Stimulated activated CD8-positive, alpha-beta memory T cell treated with anti-CD3 and anti-CD28 coated beads, Interleukin-12 subunit alpha, Interleukin-12 subunit beta, amount 100 ng/mL, for 4 hours (primary cell): ENCODE results near the gene GCHFR.

Source experiments
- DNase-seq: peaks from one replicate; pipeline ENCODE4 v3.0.0-alpha.2; 2020; ENCODE audit warnings: low read depth

GCHFR gene

DNA sequence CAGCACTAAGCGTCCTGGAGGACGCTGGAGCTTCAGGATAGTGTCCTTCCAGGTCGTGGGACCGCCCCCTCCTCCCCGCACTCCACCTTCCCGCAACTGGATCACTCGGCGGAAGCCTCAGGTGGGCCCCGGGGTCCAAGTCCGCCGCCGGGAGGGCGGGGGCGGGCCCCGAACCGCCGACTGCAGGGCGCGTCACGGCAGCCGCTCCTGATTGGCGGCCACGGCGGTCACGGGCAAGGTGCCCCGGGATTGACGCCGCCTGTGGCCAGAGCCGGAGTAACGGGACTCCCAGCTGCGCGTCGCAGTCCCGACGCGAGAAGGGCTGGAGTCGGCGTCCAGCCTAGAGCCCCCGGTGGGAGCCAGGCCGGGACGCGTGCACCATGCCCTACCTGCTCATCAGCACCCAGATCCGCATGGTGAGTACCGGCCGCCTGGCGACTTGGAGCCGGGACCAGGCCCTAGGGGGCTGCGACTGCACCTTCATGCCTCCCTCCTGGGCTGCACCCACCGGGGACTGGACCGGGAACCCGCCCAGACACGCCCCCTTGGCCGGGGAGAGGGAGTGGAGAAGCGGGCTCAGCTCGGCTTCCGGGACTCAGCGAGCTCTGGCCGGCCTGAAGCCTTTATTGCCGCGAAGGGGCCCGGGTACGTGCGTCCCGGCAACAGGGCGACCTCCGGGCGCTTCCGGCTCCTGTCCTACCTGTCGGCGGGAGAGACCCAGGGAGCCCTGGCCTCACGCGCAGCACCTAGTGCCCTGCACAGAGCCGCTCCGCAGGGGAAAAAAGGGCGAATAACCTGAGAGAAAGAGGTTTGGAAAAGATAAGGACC is at the start of gene GCHFR:
TSS of gene GCHFR (plus strand) at position 268 of the 828 bp plus-strand sequence. CDS start at position 381, 113 bp downstream.
- DNase-seq: peak; percentile 54

DNA sequence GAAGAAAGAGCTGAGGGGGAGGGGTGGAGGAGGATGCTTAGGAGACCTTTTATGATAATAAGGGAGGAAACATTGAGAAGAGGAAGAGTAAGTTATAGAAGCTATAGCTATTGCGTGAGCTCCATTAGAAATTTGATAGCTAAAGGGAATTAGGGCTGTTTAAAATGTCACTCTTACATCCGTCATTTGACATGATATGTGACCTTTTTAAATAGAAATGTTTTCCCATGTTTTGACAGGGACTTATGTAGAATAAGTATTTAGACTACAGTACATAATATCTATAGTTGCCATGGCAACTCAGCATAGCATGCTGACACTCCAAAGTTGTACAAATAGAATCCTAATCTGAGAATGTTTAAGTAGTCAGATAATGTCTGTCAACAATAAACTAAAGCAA is 49.7 kb upstream of the GCHFR start:
- no peak for DNase-seq

DNA sequence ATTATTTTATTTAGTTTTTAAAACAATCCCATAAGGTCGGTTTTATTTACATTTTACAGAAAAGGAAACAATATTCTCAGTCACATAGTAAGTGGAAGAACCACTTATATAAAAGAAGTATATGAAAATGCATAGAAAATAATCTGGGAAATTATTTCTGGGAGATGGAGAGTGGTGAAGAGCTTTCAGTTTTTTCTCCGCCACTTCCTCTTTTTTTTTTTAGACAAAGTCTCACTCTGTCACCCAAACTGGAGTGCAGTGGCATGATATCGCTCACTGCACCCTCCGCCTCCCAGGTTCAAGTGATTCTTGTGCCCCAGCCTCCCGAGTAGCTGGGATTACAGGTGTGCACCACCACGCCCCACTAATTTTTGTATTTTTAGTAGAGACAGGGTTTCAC is 47.7 kb upstream of the GCHFR start:
- DNase-seq: no peak

DNA sequence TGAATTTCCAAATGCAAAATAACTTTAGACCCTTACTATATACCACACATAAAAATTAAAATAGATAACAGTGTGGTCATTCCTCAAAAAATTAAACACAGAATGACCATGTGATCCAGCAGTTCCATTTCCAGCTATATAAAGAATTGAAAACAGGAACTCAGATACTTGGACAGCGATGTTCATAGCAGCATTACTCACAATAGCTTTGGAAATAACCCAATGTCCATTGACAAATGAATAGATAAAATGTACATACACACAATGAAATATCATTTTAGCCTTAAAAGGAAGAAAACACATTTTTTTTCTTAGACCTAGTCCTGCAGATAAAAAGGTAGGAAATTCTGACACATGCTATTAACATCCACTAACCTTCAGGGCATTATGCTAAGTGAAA is 42.2 kb upstream of the GCHFR start:
- no peak for DNase-seq

DNA sequence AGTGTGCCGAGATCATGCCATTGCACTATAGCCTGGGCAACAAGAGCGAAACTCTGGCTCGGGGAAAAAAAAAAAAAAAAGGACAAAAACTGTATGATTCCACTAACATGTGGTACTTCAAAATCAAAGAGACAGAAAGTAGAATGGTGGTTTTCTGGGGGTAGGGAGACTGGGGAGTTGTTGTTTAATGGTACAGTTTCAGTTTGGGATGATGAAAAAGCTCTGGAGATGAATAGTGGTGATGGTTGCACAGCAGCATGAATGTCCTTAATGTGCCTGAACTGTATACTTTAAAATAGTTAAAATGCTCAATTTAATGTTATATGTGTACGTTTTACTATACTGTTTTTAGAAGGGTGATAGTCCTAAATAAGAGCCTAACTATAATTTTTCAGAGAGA is 41.5 kb upstream of the GCHFR start:
- DNase-seq: no peak

DNA sequence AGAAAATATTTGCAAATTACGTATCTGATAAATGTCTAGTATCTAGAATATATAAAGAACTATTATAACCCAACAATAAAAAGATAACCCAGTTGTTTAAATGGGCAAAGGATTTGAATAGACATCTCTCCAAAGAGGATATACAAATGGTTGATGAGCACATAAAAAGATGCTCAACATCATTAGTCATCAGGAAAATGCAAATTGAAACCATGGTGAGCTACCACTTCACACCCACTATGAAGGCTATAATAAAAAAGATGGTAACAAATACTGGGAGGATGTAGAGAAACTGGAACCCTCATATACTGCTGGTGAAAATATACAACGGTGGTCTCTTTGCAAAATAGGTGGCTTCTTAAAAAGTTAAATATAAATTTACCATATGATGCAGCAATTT is 40.9 kb upstream of the GCHFR start:
- DNase-seq: no peak

DNA sequence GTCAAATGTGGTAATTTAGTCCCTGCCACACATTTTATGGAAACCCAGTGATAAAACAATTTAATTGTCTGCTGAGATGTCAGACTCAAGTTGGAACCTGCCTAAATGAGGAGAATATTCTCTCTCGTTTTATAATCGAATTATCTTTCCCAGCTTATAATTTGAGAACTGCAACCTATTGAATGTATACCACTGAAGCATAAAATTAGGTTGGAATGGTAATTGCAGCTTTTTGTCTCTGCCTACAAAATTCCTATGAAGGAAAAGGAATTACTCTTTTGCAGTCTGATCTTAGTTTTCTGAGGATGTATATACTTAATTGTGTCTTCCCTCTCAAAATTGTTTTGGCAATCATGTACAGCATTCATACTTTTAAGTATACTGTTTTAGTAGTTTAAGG is 39.9 kb upstream of the GCHFR start:
- no peak for DNase-seq

DNA sequence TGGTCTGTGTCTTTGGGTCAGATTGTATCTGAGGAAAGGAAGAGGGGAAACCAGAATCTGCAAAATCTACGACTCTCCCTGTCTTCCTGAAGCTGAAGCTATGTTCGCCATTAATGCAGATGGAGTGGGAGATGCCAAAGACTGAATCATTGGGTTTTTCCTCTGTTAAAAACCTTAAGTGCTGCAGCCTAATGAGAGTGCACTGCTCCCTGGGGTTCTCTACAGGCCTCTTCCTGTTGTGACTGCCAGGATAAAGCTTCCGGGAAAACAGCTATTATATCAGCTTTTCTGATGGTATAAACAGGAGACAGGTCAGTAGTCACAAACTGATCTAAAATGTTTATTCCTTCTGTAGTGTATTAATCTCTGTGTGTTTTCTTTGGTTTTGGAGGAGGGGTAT is 32.8 kb upstream of the GCHFR start:
- DNase-seq: no peak

DNA sequence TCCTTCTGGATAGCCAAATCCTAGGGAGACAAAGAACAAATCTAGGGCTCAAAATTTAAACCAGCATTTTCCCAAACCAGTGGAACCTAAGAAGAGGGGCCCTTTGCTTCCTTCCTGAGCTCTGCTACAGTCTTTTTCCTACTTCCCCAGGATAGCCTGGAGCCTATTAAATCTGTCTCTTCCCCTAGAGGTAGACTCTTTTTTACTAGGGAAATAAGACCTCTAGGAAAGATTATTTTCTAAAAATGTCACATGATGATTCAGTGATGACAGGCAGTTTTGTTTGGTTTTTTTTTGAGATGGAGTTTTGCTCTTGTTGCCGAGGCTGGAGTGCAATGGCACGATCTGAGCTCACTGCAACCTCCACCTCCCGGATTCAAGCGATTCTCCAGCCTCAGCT is 27.3 kb upstream of the GCHFR start:
- DNase-seq: no peak

DNA sequence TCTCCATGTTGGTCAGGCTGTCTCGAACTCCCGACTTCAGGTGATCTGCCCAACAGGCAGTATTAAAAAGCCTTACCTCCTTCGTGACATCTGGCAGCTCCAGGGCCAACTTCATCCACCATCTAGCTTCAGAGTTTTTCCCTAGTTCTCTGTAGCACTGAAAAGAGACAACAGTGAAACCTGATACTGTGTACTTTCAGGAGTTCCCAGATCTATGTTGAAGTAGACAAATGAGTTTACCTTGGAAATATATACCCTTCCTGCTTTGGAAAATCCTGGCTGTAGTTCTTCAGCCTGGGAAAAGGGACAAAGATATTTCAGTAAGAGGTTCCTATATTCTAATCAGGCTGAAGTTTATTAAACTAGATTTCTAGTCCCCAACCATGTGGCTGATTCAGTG is 26.8 kb upstream of the GCHFR start:
- DNase-seq: no peak

DNA sequence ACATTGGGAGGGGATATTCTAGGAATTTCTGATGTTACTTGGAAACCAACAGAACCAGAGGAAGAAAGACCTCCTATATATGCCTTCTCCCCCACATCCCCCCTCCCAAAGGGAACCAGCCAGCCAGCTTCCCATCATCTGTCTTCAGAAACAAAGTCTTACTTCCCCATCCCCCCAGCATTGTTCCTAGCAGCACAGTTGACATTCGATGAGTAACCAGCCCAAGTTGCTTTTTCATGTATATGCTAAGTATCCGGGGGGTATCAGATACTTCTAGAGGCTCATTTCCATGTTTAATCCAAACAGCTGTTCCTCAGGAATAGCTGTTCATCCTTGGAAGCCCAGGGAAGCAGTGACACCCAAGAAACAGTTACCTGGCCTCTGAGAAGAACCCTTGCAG is 24.8 kb upstream of the GCHFR start:
- DNase-seq: no peak

DNA sequence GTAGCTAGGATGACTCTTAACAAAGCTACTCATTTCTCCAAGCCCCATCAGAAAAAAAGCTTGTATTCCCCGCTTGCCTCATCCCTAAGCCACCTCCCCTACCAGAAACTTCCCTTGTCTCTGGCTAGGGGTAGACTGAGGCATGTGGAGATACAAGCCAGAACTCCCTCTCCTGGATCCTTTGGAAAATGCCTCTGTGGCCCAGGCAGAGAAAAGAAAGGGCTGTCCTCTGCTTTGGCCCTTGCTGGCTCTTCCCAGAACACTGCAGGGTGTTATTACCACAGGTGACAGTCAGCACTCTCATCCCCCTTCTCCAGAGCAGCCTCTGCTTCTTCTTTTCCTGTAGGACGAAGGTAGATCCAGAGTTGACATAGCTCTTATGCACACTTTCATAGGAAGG is 24.0 kb upstream of the GCHFR start:
- DNase-seq: no peak

DNA sequence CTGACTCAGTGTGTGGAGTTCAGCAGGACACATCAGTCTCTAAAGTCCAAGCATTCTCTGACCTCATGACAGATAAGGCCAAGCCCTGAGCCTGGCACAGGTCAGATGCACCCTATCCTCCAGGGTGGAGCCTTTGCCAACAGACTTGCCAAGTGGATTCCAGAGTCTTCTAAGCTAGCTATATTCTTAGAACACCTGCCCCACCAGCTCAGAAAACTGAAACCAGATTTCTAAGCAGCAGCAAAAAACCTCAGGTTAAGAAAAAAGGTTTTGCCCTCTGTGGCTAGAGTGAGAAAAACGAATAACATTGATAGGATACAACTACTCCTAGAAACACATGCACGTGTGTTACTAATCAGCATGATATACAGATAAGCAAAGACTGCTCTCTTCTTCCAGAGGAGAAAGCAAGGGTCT is 20.4 kb upstream of the GCHFR start:
- DNase-seq: no peak

DNA sequence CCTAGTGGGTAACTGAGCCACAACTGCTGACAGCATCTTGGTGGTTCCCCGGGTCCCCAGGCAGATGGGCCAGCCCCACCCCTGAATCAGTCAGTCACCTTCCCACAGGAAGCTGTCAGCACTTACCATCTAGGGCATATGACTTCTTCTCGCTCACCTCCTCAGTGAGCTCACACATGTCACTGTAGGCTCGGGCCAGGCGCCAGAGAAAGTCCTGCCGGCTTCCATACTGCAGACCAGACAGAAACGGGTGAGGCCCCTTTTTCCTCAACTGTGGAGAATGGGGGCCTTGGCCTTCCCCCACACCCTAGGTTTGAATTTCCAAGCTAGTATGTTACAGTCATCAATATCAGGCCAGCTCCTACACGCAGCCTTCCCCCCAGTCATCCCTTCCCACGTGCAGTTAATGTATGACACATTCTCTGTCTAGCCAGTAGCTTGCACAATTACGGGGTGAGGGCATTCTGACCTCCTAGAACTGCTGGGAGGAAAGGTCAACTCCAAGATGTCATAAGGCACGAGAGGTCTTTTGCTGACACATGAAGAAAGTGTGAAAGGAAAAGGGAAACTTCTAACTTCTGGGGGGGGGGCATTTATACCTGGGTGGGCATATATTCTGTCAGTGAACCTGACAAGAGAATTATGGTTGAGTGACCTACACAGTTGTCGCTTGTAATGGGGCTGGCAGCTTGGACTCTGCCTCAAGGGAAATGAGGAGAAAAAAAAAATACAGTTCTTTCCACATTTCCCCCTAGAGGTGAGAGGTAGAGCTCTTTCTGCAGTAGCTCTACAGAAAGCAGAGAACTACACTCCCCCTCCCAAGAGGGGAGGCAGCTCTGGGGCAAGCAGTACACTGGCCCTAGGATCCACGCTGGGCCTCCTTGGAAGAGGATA is 19.7 kb upstream of the GCHFR start:
- peak; percentile 57 for DNase-seq

DNA sequence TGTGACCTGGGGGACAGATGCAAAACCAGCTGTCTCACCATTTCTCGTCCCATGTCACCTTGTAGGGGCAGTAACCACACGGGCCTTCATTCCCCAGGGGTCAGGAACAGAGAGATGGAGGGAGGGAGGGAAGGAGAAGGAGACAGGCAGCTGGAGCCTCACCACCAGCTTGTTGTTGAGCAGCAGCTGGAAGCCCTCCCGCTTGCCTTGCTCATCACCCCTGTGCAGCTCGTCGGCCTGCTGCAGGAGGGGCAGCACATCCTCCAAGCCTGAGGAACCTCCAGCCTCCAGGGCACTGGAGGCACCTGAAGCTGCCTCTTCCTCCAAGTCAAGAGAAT is 19.1 kb upstream of the GCHFR start:
- DNase-seq: no peak

DNA sequence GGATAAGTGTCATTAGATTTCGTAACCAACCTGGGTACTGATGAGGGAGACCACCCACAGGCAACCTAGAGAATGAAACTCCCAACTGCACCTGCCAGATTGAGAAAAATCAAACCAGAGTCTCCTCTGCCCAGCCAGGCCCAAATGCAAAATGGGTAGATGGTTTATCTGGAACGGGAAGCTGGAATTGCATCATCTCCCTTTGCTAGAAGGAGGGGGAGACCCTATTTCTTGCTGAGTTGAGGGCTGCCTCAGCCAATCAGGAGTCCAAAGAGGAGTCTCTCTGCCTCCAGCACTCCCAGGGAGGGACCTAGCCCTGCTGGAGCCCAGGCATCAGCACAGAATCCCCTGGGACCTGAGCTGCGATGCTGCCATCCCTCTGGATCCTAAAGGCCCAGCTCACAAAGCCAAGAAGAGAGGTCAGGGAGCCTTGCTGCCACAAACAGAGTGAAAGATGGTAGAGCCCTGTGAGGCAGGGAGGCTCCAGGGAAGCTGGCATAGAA is 16.9 kb upstream of the GCHFR start:
- no peak for DNase-seq

DNA sequence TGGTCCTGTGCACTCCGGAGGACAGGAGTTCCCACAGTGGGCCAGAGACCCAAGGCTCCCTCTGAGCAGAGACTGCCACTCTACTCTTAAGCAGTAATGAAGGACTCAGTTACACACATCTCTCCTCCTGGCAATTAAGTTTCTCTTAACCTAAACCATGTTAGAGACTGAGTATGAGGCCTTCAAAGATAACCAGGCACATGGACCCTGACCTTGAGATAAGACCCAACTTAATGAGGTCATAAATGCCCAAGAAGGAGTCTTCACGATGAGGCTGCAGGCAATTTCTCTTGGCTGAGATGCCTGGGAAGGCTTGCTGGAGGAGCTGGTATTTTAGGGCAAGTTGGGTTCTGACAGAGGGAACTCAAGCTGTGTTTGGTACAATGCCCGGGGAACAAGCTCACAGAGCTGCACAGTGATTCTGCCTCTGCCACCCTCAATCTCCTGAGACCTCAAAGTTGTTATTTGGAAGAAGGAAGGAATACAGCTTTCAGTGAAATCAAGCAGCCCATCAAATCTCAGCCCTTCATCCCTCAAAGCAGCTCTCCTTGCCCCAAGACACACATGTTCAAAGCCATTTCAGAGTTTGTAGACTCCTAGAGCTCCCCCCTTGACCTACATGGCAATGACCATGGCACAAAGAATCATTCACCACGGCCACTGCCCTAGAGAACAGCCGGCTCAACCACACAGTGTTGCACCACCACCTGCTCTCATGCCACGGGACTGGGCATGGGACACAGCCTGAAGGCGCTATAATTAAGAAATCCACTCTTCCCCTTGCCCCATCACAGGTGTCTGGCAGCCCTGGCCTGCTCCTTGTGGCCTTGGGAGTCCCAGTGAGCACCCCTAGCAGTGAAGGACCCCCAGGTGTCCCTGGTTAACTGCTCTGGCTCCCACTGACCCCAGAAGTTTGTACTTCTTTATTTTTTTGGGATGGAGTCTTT is 15.9 kb upstream of the GCHFR start:
- DNase-seq: no peak

DNA sequence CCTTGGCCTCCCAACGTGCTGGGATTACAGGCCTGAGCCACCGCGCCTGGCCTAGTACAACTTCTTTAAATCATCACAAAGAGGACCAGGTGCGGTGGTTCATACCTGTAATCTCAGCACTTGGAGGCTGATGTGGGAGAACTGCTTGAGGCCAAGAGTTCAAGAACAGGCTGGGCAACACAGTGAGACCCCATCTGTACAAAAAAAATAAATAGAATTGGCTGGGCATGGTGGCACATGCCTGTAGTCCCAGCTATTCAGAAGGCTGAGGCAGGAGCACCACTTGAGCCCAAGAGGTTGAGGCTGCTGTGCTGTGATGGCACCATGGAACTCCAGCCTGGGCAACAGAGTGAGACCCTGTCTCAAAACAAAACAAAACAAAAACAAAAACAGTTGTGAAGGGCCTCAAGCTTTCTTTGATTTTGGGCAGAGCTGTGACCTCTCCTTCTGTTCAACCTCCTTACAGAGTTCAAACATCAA is 14.7 kb upstream of the GCHFR start:
- DNase-seq: no peak

DNA sequence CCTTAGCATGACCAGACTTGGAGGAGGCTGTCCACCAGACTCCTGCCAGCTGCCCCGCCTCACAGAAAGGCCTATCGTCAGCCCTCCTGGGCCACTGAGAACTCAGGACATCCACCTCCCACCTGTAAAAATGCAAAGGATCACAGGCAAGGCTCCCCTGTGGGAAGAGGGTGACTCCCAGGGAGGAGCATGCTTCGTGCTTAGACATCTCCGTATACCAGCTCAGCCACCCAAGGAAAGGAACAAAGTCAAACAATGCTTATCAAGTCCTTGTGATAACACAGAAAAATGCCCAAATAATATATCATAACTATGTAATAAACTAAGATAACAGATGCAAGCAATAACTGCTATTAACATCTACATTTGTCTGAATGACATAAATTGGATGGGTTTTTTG is 13.0 kb upstream of the GCHFR start:
- DNase-seq: no peak

DNA sequence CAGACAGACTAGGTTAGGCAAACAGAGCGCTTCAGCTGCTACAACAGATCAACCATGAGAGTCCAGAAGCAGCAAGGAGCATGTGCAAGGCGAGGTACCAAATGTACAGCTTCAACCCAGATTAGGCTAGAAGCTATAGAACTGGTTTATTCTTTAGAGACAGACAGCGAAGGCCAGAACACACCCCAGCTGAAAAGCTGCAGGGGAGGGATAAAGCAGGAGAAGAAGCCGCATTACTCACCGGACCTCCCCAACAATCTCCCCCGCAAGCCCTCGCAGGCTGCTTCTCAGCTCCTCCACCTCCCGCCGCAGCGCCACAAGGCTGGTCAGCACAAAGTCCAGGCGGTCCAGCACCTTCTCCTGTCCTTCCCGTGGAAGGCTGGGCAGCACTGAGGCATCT is 12.1 kb upstream of the GCHFR start:
- no peak for DNase-seq

DNA sequence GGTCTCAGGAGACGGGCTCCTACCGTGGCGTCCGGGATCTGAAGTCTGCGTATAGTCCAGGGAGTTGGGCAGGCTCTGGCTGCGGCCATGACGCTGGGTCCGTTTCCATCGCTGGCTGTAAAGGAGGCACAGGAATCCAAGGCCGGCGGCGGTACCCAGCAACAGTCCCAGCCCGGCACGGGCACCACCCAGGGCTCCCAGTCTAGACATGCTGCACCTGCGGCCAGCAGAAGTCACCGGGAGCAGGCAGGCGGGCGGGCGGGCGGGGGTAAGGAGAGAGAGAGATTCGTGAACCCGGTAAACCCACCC is 9.3 kb upstream of the GCHFR start:
- no peak for DNase-seq
